H1 (cell line): Measurements from ENCODE around the gene FGFR2. TPM values are rescaled to one million over a fixed set of nuclear protein-coding genes. Genes with fewer than 3 reads are reported as not detected.

ENCODE experiments used
- CTCF ChIA-PET: fragments of 300-600 bp; sonication (Branson Sonifier 250); formaldehyde crosslinking; loops from one replicate; lab custom pipeline; 2021; ENCODE audit not compliant: partially characterized antibody; lab: Charles Lee
- POLR2A ChIA-PET: fragments of 300-600 bp; sonication (Branson Sonifier 250); formaldehyde crosslinking; loops from one replicate; lab custom pipeline; 2021; ENCODE audit warnings: inconsistent platforms; ENCODE audit not compliant: partially characterized antibody; lab: Charles Lee
- DNase-seq, 2 experiments: peaks; one replicate each; pipeline versions ENCODE4 v3.0.0 to v3.0.0-alpha.2; 2010 to 2022; ENCODE audit warnings: low spot score in 2 of 2, low read depth in 1 of 2, mixed read lengths in 1 of 2
- FAIRE-seq: peaks from 2 replicates; lab custom pipeline; 2011; peaks lifted over from hg19 to GRCh38; lab: Jason Lieb, UNC
- H2AFZ ChIP-seq: 2 replicates; pipeline ENCODE4 v1.8.1; 2012; ENCODE audit warnings: low read length, inconsistent platforms
- H2AK5ac ChIP-seq: 2 replicates; pipeline ENCODE4 v1.6.1; 2013; ENCODE audit warnings: low read depth, low read length
- H2BK120ac ChIP-seq: replicated peaks from 2 replicates; pipeline ENCODE3; 2013; ENCODE audit warnings: low read depth, low read length, inconsistent platforms
- H2BK12ac ChIP-seq: 2 replicates; pipeline ENCODE4 v1.6.1; 2013; ENCODE audit warnings: low read depth, low read length
- H2BK15ac ChIP-seq: 2 replicates; pipeline ENCODE4 v1.6.1; 2013; ENCODE audit warnings: low read length
- H2BK20ac ChIP-seq: 2 replicates; pipeline ENCODE4 v1.6.1; 2013; ENCODE audit warnings: low read length
- H2BK5ac ChIP-seq: 2 replicates; pipeline ENCODE4 v1.6.1; 2013; ENCODE audit warnings: low read depth, low read length
- H3K14ac ChIP-seq: 2 replicates; pipeline ENCODE4 v1.6.1; 2013; ENCODE audit warnings: inconsistent platforms; ENCODE audit not compliant: insufficient read length
- H3K18ac ChIP-seq: 2 replicates; pipeline ENCODE4 v1.6.1; 2013; ENCODE audit warnings: low read length; ENCODE audit errors: extremely low read depth
- H3K23ac ChIP-seq: 2 replicates; pipeline ENCODE4 v1.6.1; 2013; ENCODE audit warnings: inconsistent platforms; ENCODE audit not compliant: insufficient read length
- H3K23me2 ChIP-seq: 2 replicates; pipeline ENCODE4 v1.6.1; 2013; ENCODE audit warnings: low read depth, low read length
- H3K27ac ChIP-seq: 2 replicates; pipeline ENCODE4 v1.6.1; 2011; ENCODE audit warnings: low read depth, low read length, inconsistent platforms
- H3K27me3 ChIP-seq, 4 experiments: replicated peaks in 1 of 4; 1 replicate in 1 of 4; 2 replicates in 3 of 4; pipeline versions ENCODE4 v1.6.1 to v1.8.1; 2011 to 2013; ENCODE audit warnings: low read length in 3 of 4, mild to moderate bottlenecking in 3 of 4, inconsistent platforms in 2 of 4, mixed read lengths in 2 of 4, moderate library complexity in 1 of 4; ENCODE audit not compliant: control insufficient read depth in 3 of 4, insufficient read depth in 3 of 4; ENCODE audit errors: extremely low read depth in 1 of 4
- H3K36me3 ChIP-seq, 4 experiments: 2 replicates each; pipeline versions ENCODE4 v1.6.1 to v1.8.1; 2011 to 2013; ENCODE audit warnings: mild to moderate bottlenecking in 4 of 4, low read length in 3 of 4, moderate library complexity in 2 of 4, control low read depth in 1 of 4, inconsistent platforms in 1 of 4; ENCODE audit not compliant: insufficient read depth in 4 of 4, control insufficient read depth in 2 of 4
- H3K4ac ChIP-seq: replicated peaks from 2 replicates; pipeline ENCODE3; 2013; ENCODE audit warnings: low read length, low read depth, mixed read lengths, inconsistent platforms; ENCODE audit not compliant: insufficient read length
- H3K4me1 ChIP-seq, 4 experiments: replicated peaks in 1 of 4; 1 replicate in 1 of 4; 2 replicates in 3 of 4; pipeline versions ENCODE4 v1.6.1 to v1.8.1; 2011 to 2013; ENCODE audit warnings: low read length in 3 of 4, inconsistent platforms in 2 of 4, mixed read lengths in 1 of 4; ENCODE audit not compliant: insufficient read depth in 4 of 4, control insufficient read depth in 3 of 4
- H3K4me2 ChIP-seq, 2 experiments: 2 replicates each; pipeline versions ENCODE4 v1.6.1 to v1.8.1; 2011 to 2013; ENCODE audit warnings: low read depth in 2 of 2, low read length in 2 of 2, control low read depth in 1 of 2, inconsistent platforms in 1 of 2, mild to moderate bottlenecking in 1 of 2; ENCODE audit not compliant: insufficient read depth in 1 of 2
- H3K4me3 ChIP-seq, 4 experiments: fragments of 200-600, 300-600 bp in 1 of 4; sonication (generic), shearing (Covaris generic), sonication (Bioruptor Twin) in 1 of 4; 2 replicates each; pipeline versions ENCODE4 v1.5.1 to v1.8.1; 2011 to 2016; ENCODE audit warnings: low read length in 4 of 4, low read depth in 3 of 4, control low read depth in 2 of 4, inconsistent platforms in 2 of 4, mild to moderate bottlenecking in 2 of 4, mixed read lengths in 1 of 4, moderate library complexity in 1 of 4; ENCODE audit not compliant: insufficient read depth in 2 of 4; ENCODE audit errors: extremely low read depth in 1 of 4
- H3K56ac ChIP-seq: replicated peaks from 2 replicates; pipeline ENCODE3; 2013; ENCODE audit warnings: low read depth, mild to moderate bottlenecking, mixed read lengths, low read length, inconsistent platforms; ENCODE audit not compliant: insufficient read length
- H3K79me1 ChIP-seq: 2 replicates; pipeline ENCODE4 v1.6.1; 2013; ENCODE audit warnings: low read depth, low read length, control low read depth
- H3K79me2 ChIP-seq, 2 experiments: 2 replicates each; pipeline versions ENCODE4 v1.6.1 to v1.8.1; 2012 to 2013; ENCODE audit warnings: low read length in 2 of 2, mild to moderate bottlenecking in 2 of 2, inconsistent platforms in 1 of 2; ENCODE audit not compliant: insufficient read depth in 2 of 2, control insufficient read depth in 1 of 2
- H3K9ac ChIP-seq, 4 experiments: replicated peaks in 1 of 4; 1 replicate in 1 of 4; 2 replicates in 3 of 4; pipeline versions ENCODE4 v1.6.1 to v1.8.1; 2011 to 2013; ENCODE audit warnings: low read depth in 3 of 4, low read length in 3 of 4, control low read depth in 2 of 4, mild to moderate bottlenecking in 2 of 4, moderate library complexity in 2 of 4, inconsistent platforms in 1 of 4; ENCODE audit errors: extremely low read depth in 1 of 4
- H3K9me3 ChIP-seq, 2 experiments: 2 replicates each; pipeline versions ENCODE4 v1.6.1 to v1.8.1; 2012 to 2013; ENCODE audit warnings: mild to moderate bottlenecking in 2 of 2, moderate library complexity in 2 of 2, control low read depth in 1 of 2, inconsistent platforms in 1 of 2, low read depth in 1 of 2, low read length in 1 of 2, mixed read lengths in 1 of 2; ENCODE audit not compliant: insufficient read depth in 2 of 2
- H4K20me1 ChIP-seq, 2 experiments: replicated peaks in 1 of 2; 2 replicates each; pipeline versions ENCODE3 to v1.8.1; 2011 to 2013; ENCODE audit warnings: inconsistent platforms in 2 of 2, low read length in 2 of 2, mild to moderate bottlenecking in 1 of 2; ENCODE audit not compliant: insufficient read depth in 2 of 2, control insufficient read depth in 1 of 2
- H4K5ac ChIP-seq: 2 replicates; pipeline ENCODE4 v1.6.1; 2013; ENCODE audit warnings: low read length, low read depth, mixed read lengths, inconsistent platforms; ENCODE audit not compliant: insufficient read length
- H4K8ac ChIP-seq: 2 replicates; pipeline ENCODE4 v1.8.0; 2013; ENCODE audit warnings: mild to moderate bottlenecking, moderate library complexity, low read length, inconsistent platforms; ENCODE audit not compliant: insufficient read depth; ENCODE audit errors: extremely low read depth
- H4K91ac ChIP-seq: replicated peaks from 2 replicates; pipeline ENCODE3; 2013; ENCODE audit warnings: low read length, mixed read lengths, inconsistent platforms; ENCODE audit not compliant: insufficient read length
- JUND ChIP-seq: IDR thresholded peaks from 2 replicates; pipeline ENCODE4 v1.6.1; 2011; ENCODE audit warnings: mild to moderate bottlenecking, improper control_type of control experiment, low read length
- POLR2AphosphoS5 ChIP-seq: IDR thresholded peaks from 2 replicates; pipeline ENCODE4 v1.6.1; 2011; ENCODE audit warnings: low read depth, low read length
- TAF1 ChIP-seq: IDR thresholded peaks from 2 replicates; pipeline ENCODE4 v1.6.1; 2011; ENCODE audit warnings: mild to moderate bottlenecking, low read depth, low read length
- TEAD4 ChIP-seq: IDR thresholded peaks from 2 replicates; pipeline ENCODE4 v1.6.1; 2012; ENCODE audit warnings: low read depth, low read length, inconsistent platforms, mixed read lengths
- WGBS, 2 experiments: shearing (Covaris generic) in 1 of 2; methylation state at CpG; one replicate each; pipeline versions ENCODE4 v1.1.6 to v1.1.7; 2013 to 2015; ENCODE audit warnings: low lambda C conversion rate in 2 of 2, mixed read lengths in 2 of 2, inconsistent platforms in 1 of 2, low coverage in 1 of 2, missing lambda C conversion rate in 1 of 2; ENCODE audit not compliant: insufficient replicate concordance in 2 of 2, insufficient coverage in 1 of 2, insufficient read length in 1 of 2; ENCODE audit errors: extremely low coverage in 1 of 2, missing lambda C conversion rate in 1 of 2; 5-methylcytosine and 5-hydroxymethylcytosine counted together
- polyA plus RNA-seq, 7 experiments: library from polyadenylated mRNA; depleted of rRNA in 3 of 7; stranded (reverse) in 5 of 7; unstranded in 2 of 7; fragments of >200 nt in 5 of 7; fragments of 200-250 nt in 2 of 7; gene quantifications; 1 replicate in 5 of 7; 2 replicates in 1 of 7; 4 replicates in 1 of 7; pipeline versions ENCODE4 v1.2.1 to v1.2.3, GENCODE V29; 2011 to 2013; ENCODE audit warnings: missing spikeins in 2 of 7, mixed read lengths in 2 of 7
- total RNA-seq: library from RNA; stranded (reverse); fragmentation: NEBNext Ultra II Directional; extraction: Animal tissue kit (Norgen Biotek cat#: 25700); gene quantifications from 2 replicates; pipeline ENCODE4 v1.2.1, GENCODE V29; 2021

Gene FGFR2
- total and polyA plus RNA-seq, 2 of the 8 experiments (the other 6 are each of a cell fraction or from before 2014, with no cell fraction given) = 50.2 to 81.2 TPM

DNA sequence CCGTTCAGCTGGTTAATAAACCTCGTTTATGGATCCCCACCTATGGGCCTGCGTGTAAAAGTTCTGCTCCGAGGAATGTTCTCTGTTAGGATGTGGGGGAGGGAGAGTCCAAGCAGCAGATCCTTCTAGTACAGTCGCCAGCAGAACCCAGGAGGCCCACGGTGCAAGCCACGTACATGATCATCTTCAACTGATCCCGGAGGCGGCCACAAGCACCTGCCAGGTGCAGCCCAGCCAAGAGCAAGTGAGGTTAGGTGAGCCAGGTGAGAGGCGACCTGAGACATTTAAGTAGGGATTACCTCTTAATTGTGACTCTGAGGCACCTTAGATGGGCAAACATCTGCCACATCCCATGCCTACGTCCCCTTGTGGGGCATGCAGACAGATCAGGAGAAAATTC lies 18.0 kb upstream of the FGFR2 start:
- H2BK15ac ChIP-seq = no peak overlapping the region
- no peak overlapping the region for H3K23ac ChIP-seq
- H2BK12ac ChIP-seq = no peak overlapping the region
- no peak overlapping the region for H3K4me3 ChIP-seq
- no peak overlapping the region for H4K8ac ChIP-seq
- no peaks in the 10 kb centered on the region for H3K79me2 ChIP-seq
- no peaks in the 10 kb centered on the region for H3K79me1 ChIP-seq
- peaks cover 7 to 15% of the 10 kb centered on the region in 2 experiments; a peak in 3 of 4 replicates for H3K9me3 ChIP-seq
- no peaks in the 10 kb centered on the region for H3K23me2 ChIP-seq
- no peak overlapping the region for H3K56ac ChIP-seq
- TF ChIP-seq POLR2AphosphoS5 (no peak), JUND (no peak), TAF1 (no peak), TEAD4 (no peak)
- H3K14ac ChIP-seq = no peak overlapping the region
- no peak overlapping the region for H3K18ac ChIP-seq
- H4K91ac ChIP-seq = no peak overlapping the region
- no peak overlapping the region for H3K4ac ChIP-seq
- H3K9ac ChIP-seq = no peak overlapping the region
- no peak overlapping the region for H2BK20ac ChIP-seq
- H4K20me1 ChIP-seq = no peaks in the 10 kb centered on the region
- no peak overlapping the region for H2AFZ ChIP-seq
- H2BK5ac ChIP-seq = no peak overlapping the region
- H3K36me3 ChIP-seq = no peaks in the 10 kb centered on the region
- no peak for DNase-seq
- no peak for FAIRE-seq
- WGBS, 2 experiments = 96% methylated on average over 11 of the region's 11 CpGs; no CpG with 5 or more reads in 1 of the 2 experiments
- H3K27ac ChIP-seq = no peak overlapping the region
- no peaks in the 10 kb centered on the region; a peak in 1 of 7 replicates for H3K27me3 ChIP-seq
- H3K4me2 ChIP-seq = no peak overlapping the region
- no peaks in the 10 kb centered on the region for H3K4me1 ChIP-seq
- ChIA-PET POLR2A (interaction anchor here (0.6 kb wide), 1 partner anchor 105 kb away, joined by 3 read pairs; no protein-coding TSS in a partner anchor), CTCF (interaction anchor here (1.8 kb wide), 1 partner anchor 9 kb away, joined by 5 read pairs; no protein-coding TSS in a partner anchor)
- no peak overlapping the region for H2BK120ac ChIP-seq
- no peak overlapping the region for H4K5ac ChIP-seq
- no peak overlapping the region for H2AK5ac ChIP-seq
